ENCODE results near the gene VCP.

The VCP gene

DNA sequence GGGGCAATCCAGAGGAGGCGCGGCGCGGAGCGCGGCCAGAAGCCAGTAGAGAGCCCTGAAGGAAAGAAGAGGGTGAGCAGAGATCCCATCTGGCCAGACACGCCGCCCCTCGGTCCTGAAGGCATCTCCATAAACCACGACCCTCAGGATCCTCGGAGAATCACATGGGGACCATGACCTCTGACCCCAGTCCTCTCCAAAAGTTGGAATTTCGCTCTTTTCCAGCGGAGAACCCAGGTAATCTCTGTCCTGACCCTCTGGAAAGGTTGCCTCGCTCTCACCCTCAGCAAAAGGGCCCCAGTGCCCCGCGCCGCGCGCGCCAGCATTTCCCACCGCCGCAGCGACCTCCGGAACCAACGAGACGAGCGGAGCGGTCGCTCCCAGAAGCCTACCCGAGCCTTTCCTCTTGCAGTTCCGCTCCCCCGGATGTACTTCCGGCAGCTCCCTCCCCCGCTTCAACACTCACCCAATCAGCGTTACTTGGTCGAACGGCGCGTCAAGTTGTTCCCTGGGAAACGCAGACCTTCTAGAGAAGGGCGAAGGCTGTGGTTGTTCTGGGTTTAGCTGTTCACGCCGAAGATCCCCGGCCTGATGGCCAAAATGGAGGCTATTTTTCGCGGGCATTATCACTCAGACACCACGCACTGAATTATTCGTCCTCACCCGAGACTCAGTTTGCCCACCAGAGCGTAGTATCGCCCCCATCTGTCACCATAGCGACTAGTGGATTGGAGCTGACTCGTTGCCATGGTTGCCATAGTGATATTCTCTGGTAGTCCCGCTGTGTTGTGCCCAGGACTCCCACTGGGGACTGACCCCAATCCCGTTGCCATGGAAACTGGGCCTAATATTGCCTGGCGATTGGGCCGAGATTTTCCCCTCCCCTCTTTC lies 30.6 kb upstream of the VCP start, which contains the start of gene STOML2:
Gene STOML2 (minus strand): TSS at position 363 of the 891 bp plus-strand sequence. CDS start 37 bp downstream, at position 326.
- no peak for DNase-seq

- no peak for DNase-seq
Measured at GRCh38 chr9:35102465-35102768, 30.0 kb upstream of the VCP start.

DNA sequence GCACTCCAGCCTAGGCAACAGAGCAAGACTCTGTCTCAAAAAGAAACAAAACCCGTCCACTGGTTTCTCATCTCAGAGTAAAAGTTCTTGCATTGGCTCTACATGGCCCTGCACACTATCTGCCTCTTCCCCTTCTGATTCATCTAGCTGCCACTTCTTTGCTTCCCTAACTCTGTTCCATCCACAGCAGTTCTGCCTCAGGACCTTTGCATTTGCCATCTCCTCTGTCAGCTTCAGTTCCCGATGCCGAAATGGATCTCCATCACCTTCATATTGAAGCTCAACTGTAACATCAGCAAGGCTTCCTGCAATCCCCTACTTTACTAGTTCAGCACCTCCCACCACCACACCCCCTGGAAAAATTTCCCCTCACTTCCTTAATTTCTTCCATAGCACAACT lies 25.1 kb upstream of the VCP start:
- DNase-seq: no peak

- DNase-seq: no peak
Measured at GRCh38 chr9:35096035-35096849, 23.8 kb upstream of the VCP start, which contains the start of gene PIGO. Gene PIGO, minus strand, starts transcription at chr9:35096591. Its CDS starts 1,026 bp downstream, at chr9:35095565.

GRCh38 chr9:35091536-35091935 lies 19.1 kb upstream of the VCP start:
- DNase-seq: no peak

GRCh38 chr9:35089434-35089833 lies 17.0 kb upstream of the VCP start:
- no peak for DNase-seq

- DNase-seq: no peak
Measured at GRCh38 chr9:35085078-35085477, 12.7 kb upstream of the VCP start.

DNA sequence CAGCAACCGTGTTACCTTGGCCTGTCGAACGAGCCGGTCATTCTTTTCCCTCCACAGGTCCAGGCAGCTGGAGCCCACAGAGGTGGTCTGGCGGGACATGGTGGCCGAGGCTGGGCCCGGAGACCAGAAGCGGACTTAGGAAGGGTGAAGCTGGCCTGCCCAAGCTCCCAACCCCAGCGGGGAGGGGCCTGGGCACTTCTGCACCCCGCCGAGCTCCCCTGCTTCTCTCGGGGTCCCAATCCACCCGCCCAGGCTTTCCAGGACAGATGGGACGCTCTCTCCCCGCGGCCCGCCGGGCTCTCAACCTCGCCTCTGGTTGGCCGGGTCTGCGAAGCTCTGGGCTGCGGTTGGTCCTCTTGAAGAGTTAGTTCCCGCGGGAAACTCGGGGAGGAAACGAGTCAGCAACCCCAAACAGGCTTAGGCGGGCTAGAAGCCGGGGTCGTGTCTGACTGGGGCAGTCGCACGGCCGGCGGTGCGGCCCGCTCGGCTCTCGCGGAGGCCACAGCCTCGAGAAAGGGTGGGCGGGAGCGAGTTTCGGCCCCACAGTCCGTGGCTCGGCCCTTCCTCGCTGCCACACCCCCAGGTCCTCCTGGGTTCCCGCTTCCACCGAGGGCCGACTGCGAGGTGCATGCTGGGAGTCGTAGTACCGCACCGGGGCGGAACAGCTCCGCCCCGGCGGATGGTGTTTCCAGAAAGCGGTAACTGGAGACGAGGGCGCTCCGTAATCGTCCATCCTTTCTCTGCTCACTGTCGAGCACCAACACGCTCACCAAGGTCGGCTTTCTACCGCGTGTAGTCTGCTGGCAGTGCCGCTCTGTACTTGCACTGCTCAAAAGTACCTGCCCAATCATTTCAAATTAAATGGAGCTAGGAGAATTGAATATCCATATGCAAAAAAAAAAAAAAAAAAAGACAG lies 7.3 kb upstream of the VCP start, which contains the start of gene FANCG:
Gene FANCG (minus strand): TSS at position 517 of the 916 bp plus-strand sequence. CDS start 418 bp downstream, at position 99.
- no peak for DNase-seq

GRCh38 chr9:35079041-35079425 lies 6.6 kb upstream of the VCP start:
- DNase-seq: no peak

DNA sequence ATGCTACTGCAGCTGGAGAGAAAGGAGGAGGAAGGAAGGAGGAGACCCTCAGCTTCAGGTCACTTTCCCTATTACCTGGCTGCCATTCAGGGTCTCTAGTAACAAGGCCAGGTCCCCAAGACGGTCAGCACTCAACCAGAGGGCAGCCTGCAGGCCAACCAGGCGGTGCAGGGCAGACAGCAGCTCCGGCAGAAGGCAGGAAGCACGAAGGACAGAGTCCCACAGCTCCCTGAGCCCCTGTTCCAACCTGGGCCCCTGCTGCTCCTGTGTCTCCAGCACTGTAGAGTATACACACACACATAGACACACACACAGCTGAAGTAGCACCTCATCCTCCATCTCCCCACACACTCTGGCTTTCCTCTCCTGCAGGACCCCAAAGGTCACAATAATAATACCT lies 5.6 kb upstream of the VCP start:
- no peak for DNase-seq

DNA sequence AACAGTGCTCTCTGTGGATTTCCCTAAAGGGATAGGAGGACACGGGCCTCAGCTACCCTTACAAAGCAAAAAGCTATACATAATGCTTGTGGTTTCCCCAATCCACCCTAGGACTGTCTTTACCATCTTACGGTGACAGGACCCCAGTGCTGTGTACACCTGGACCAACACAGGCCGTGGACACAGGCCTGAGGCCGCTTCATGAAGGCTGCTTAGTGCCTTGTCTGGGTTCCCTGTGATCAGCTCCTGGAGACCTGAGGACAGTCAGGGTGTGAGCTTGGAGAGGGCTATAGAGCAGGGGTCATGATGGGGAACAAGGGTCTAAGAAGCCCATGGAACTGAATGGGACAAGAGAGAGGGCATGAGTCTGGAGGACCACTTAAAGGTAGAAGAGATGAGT lies 4.4 kb upstream of the VCP start:
- DNase-seq: no peak

- no peak for DNase-seq
Measured at GRCh38 chr9:35075358-35075757, 2.9 kb upstream of the VCP start.

- DNase-seq: no peak
Measured at GRCh38 chr9:35074791-35075190, 2.4 kb upstream of the VCP start.

DNA sequence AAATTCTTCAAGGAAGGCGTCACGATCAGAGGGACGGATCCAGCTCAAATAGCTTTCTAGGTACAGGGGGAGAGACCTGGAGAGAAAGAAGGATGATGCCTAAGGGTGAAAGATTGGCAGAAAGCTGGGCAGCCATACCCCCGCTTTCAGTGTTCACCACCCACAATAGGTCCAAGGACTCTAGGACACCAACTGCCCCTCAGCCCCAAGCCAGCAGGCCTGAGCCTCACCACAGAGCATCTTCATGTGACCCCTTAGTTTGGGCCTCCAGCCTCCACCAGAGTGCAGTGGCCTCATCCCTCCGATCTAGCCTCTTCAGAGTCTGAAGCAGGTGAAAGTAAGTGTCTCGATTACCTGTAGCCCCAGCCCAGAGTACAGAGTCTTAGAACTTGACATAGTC lies 1.7 kb upstream of the VCP start:
- no peak for DNase-seq

- no peak for DNase-seq
Measured at GRCh38 chr9:35073279-35073612, 821 bp upstream of the VCP start.

DNA sequence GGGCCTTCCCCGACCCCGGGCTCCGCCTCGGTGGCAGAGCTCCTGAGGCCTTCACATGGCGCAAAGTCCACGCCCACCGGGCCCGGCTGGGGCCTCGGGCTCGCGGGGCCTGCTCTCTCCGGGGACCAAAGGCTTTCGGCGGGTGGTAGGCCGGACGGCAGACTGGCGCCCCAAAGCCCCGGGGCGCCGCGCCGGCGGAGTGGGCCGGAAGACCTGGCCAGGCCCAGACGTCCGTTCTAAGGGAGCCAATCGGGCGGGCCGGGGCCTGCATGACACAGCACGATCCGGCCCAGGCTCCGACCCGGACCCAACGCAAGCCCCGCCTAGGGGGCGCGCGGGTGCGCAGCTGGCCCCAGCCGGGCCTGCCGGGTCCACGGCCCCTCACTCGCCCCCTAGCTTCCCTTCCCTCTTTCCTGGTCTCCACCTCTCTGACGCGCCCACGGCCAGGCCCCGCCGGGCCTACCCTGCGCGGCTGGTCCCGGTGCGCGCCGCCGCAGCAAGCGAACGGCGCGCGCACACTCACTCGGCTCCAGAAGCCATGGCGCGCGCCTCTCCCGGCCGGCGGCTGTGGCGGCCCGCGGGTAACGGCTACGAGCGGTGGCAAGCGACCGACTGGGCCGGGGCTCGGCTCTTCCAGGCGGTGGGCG lies 488 bp downstream of the VCP start:
- DNase-seq: no peak

DNA sequence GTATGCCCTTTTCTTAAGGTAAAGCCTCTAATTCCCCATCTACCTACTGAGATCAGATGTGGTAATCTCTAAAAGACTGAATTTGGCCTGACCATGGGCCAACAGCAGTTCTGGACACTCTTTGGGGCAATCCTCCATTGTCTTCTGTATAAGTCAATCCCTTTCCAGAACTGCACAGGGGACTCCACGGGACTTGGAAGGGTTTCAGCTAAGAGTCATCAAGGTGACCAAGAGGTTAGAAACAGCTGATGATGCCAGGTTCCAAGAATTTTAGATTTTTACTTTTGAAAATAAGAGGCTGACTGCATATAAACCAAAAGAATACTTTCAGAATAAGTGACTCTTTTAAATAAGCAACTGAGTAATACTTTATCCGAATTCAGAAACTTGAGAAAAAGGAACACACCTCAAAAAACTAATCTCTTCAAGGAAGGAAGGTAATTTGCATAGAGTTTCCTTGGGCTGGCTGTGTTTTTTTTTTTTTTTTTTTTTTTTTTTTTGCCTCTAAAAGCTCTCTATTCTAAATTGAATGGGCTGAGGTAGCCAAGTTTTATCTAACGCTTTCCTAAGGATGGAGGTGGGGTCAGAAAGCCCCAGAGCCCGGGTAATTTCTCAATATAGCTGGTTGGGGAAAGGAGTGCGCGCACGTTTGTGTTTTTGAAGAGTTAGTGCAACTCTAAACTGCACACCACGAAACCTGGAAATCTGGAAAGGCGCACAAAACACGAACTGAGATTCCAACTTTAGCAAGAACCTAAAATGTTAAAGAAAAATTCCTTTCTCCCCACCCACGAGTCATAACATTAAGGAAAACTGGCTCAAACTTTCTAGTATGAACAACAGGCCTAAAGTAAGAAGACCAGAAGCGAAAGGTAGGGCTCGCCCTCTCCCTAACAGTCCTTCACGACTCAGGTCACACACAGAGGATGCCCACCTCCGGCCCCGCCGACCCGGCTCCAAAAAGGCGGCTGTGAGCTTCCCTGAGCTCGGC lies 1.3 kb downstream of the VCP start:
- no peak for DNase-seq

DNA sequence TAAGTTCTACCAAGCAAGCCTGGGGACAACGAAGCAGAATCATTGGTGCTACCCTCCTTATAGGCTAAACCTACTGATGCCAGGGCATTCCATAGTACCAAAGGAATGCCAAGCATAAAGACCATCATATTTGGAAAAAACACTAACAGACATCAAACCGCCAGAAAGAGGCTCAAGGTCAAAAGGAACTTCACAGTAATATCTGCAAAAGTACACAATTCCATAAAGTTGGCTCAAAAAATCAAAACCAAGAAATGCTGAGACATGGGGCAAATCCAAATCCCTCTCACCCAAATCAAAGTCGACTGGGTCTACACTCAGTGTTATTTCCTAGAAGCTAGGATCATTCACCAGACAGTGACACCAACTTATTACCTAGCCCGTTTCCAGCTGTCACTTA lies 3.4 kb downstream of the VCP start:
- DNase-seq: no peak

GRCh38 chr9:35067056-35067455 lies 5.4 kb downstream of the VCP start:
- DNase-seq: no peak

DNA sequence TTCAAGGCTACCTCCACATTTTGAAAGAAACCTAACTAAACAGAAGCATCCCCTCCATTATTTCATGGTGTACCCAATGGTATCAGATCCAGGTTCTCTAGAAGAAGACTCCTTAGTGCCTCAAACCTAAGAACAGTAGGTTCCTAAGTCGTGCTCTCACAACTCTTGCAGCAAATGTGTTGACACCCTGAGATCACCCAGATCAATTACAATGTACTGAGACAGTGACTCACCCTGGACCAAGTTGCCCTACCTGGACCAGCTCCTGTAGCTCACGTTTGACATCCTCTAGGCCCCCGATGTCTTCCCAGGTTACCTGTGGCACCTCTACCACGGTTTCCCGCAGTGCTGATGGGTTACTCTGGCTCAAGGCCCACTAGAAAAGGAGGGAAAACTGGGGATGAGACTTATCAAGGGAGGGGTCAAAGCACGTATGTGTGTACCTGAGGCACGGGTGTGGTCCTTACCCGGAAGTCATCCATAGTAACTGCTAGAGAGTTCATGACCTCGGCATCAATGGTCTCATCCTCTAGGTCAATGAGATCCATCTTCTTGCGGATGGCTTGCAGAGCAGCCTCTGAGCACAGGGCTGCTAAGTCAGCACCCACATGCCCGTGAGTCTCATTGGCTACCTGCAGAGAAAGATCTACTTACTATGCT lies 11.7 kb downstream of the VCP start:
- no peak for DNase-seq

DNA sequence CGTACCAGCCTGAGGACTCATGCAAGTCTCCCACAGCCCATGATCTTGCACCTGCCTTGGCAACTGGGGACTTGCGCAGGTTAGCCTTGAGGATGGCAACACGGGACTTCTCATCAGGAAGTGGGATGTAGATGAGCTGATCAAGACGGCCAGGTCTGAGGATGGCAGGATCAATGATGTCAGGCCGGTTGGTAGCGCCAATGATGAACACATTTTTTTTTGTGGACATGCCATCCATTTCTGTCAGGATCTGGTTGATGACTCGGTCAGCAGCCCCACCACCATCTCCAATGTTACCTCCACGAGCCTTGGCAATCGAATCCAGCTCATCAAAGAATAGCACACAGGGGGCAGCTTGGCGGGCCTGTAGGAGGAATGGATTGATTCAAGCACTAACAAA lies 13.0 kb downstream of the VCP start:
- no peak for DNase-seq
